ENCODE results near the gene RP9. TPM values are rescaled to one million over a fixed set of nuclear protein-coding genes. Genes with fewer than 3 reads are reported as not detected.

The RP9 gene
- total RNA-seq, 1 experiment from 2014 or later, result 16.2 TPM

- no peak overlapping the region for H3K14ac ChIP-seq (ENCODE audit: insufficient read depth, low read length)
- H2BK120ac ChIP-seq (ENCODE audit: low read depth, low read length, poor library complexity, severe bottlenecking), result no peak overlapping the region
- no peak overlapping the region for H3K9ac ChIP-seq (ENCODE audit: extremely low read depth, insufficient read length, low read length)
- no peak overlapping the region for H2BK5ac ChIP-seq (ENCODE audit: insufficient read length, low read length)
- H3K23ac ChIP-seq (ENCODE audit: insufficient read length, low read depth, low read length), result no peak overlapping the region
- H3K4me2 ChIP-seq (ENCODE audit: insufficient read depth, insufficient read length, low read length), result no peak overlapping the region
- no peaks in the 10 kb centered on the region for H3K79me1 ChIP-seq (ENCODE audit: insufficient read depth, low read depth, low read length, poor library complexity, severe bottlenecking)
- no peak overlapping the region for H2BK20ac ChIP-seq (ENCODE audit: low read depth, low read length, poor library complexity, severe bottlenecking)
- H3K9me3 ChIP-seq (ENCODE audit: control insufficient read depth, low read depth, low read length), result peaks cover 9% of the 10 kb centered on the region
- no peak overlapping the region for H2AK5ac ChIP-seq (ENCODE audit: insufficient read length, low read length)
- no peak overlapping the region for H3K18ac ChIP-seq (ENCODE audit: insufficient read length, low read depth, low read length)
- H2BK12ac ChIP-seq (ENCODE audit: insufficient read length, low read depth, low read length), result no peak overlapping the region
- WGBS (ENCODE audit: extremely low coverage, insufficient read length, low lambda C conversion rate), result no CpG with 5 or more reads among the region's 6 CpGs
- H3K4ac ChIP-seq (ENCODE audit: low read depth, low read length), result no peak overlapping the region
- peaks cover 2% of the 10 kb centered on the region; the same call in 1 of the 2 replicates for H3K4me1 ChIP-seq (ENCODE audit: insufficient read depth, low read length)
- no peak overlapping the region for H3K56ac ChIP-seq (ENCODE audit: insufficient read length, low read depth, low read length)
- H4K5ac ChIP-seq (ENCODE audit: insufficient read length, low read depth, low read length), result no peak overlapping the region
- TF ChIP-seq, protein P1, sequence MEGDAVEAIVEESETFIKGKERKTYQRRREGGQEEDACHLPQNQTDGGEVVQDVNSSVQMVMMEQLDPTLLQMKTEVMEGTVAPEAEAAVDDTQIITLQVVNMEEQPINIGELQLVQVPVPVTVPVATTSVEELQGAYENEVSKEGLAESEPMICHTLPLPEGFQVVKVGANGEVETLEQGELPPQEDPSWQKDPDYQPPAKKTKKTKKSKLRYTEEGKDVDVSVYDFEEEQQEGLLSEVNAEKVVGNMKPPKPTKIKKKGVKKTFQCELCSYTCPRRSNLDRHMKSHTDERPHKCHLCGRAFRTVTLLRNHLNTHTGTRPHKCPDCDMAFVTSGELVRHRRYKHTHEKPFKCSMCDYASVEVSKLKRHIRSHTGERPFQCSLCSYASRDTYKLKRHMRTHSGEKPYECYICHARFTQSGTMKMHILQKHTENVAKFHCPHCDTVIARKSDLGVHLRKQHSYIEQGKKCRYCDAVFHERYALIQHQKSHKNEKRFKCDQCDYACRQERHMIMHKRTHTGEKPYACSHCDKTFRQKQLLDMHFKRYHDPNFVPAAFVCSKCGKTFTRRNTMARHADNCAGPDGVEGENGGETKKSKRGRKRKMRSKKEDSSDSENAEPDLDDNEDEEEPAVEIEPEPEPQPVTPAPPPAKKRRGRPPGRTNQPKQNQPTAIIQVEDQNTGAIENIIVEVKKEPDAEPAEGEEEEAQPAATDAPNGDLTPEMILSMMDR (conservative IDR thresholded peaks at IDR 0.05), result no peak
- no peak overlapping the region for H4K91ac ChIP-seq (ENCODE audit: insufficient read length, low read depth, low read length)
- H3K27me3 Mint-ChIP-seq (ENCODE audit: low read depth), result peaks cover 3% of the 10 kb centered on the region
- no peak overlapping the region for H4K8ac ChIP-seq (replicated peaks; ENCODE audit: insufficient read length, low read depth, low read length)
- no peak overlapping the region for H2BK15ac ChIP-seq (ENCODE audit: low read depth, low read length)
- peaks cover 9 to 22% (median 15%) of the 10 kb centered on the region in 3 experiments for H3K36me3 Mint-ChIP-seq (ENCODE audit: insufficient read depth in 1 of 3, low read depth in 3 of 3)
- peaks cover 39 to 43% of the 10 kb centered on the region in 2 experiments for H3K9me3 Mint-ChIP-seq
- no peaks in the 10 kb centered on the region for H3K23me2 ChIP-seq (ENCODE audit: insufficient read length, low read depth, low read length, poor library complexity, severe bottlenecking)
- H3K4me3 Mint-ChIP-seq, result no peak overlapping the region
- H3K27me3 ChIP-seq (ENCODE audit: insufficient read depth, low read length), result no peaks in the 10 kb centered on the region
- H2AFZ ChIP-seq (ENCODE audit: low read length), result no peak overlapping the region
- no peak overlapping the region for H3K27ac Mint-ChIP-seq
- no peak overlapping the region for H3K27ac ChIP-seq (ENCODE audit: insufficient read length, low read depth, low read length)
- no peaks in the 10 kb centered on the region for H4K20me1 ChIP-seq (ENCODE audit: control insufficient read depth, insufficient read depth, insufficient read length)
- H3K4me1 Mint-ChIP-seq, result peaks cover 3 to 6% of the 10 kb centered on the region in 2 experiments
- no peaks in the 10 kb centered on the region for H3K79me2 ChIP-seq (ENCODE audit: insufficient read depth, low read length)
- H3T11ph ChIP-seq (ENCODE audit: low read length), result no peak overlapping the region
- DNase-seq, result no peak
Observed at GRCh38 chr7:33070831-33071230, 38.4 kb downstream of the RP9 start.

Measured in H9 (cell line).